Tibial nerve (tissue), 4 donors: Measurements from ENCODE around the gene DNAJB6.

Source experiments
- CTCF ChIP-seq, 5 experiments: fragments of 200-600 bp in 3 of 5; fragments of 450-650 bp in 2 of 5; sonication (generic) in 3 of 5; IDR thresholded peaks; one replicate each; pipeline ENCODE4 v1.5.1; 2016 to 2019; ENCODE audit warnings: antibody characterized with exemption in 5 of 5, mild to moderate bottlenecking in 3 of 5, moderate library complexity in 2 of 5
- EP300 ChIP-seq, 2 donors: sonication (generic); formaldehyde crosslinking; IDR thresholded peaks; one replicate each; pipeline ENCODE4 v1.6.1; 2017; ENCODE audit warnings: antibody characterized with exemption in 2 of 2, mild to moderate bottlenecking in 1 of 2
- POLR2A ChIP-seq, 2 donors: fragments of 450-650 bp; IDR thresholded peaks; one replicate each; pipeline ENCODE4 v1.6.1; 2017; ENCODE audit warnings: antibody characterized with exemption in 2 of 2, mild to moderate bottlenecking in 2 of 2, moderate library complexity in 2 of 2

GRCh38 chr7:157310676-157311185 lies 26.1 kb upstream of the DNAJB6 start:
- TF ChIP-seq CTCF (IDR thresholded peaks at IDR 0.05) (no peak), EP300 (IDR thresholded peaks at IDR 0.05) (no peak), POLR2A (IDR thresholded peaks at IDR 0.05) (no peak)
